Glutamatergic neuron (in vitro differentiated cells): Measurements from ENCODE around the gene ADISSP. TPM values are rescaled to one million over a fixed set of nuclear protein-coding genes. Genes with fewer than 3 reads are reported as not detected.

ENCODE experiments used
- DNase-seq: peaks from one replicate; pipeline ENCODE4 v3.0.0; 2022
- H3K27ac Mint-ChIP-seq: one replicate; pipeline ENCODE4 v1.8.0; 2020; ENCODE audit warnings: mild to moderate bottlenecking, mixed read lengths, inconsistent platforms; ENCODE audit not compliant: unreplicated experiment
- H3K27me3 Mint-ChIP-seq: one replicate; pipeline ENCODE4 v1.8.0; 2020; ENCODE audit warnings: mild to moderate bottlenecking, moderate library complexity, mixed read lengths, inconsistent platforms; ENCODE audit not compliant: unreplicated experiment
- H3K36me3 Mint-ChIP-seq: one replicate; pipeline ENCODE4 v1.8.0; 2020; ENCODE audit warnings: mild to moderate bottlenecking, mixed read lengths, inconsistent platforms; ENCODE audit not compliant: unreplicated experiment
- H3K4me1 Mint-ChIP-seq: one replicate; pipeline ENCODE4 v1.8.0; 2020; ENCODE audit warnings: mild to moderate bottlenecking, low read depth, mixed read lengths, inconsistent platforms; ENCODE audit not compliant: unreplicated experiment
- H3K4me3 Mint-ChIP-seq: one replicate; pipeline ENCODE4 v1.8.0; 2020; ENCODE audit warnings: mild to moderate bottlenecking, mixed read lengths, inconsistent platforms; ENCODE audit not compliant: unreplicated experiment
- H3K9me3 Mint-ChIP-seq: one replicate; pipeline ENCODE4 v1.8.0; 2020; ENCODE audit warnings: mild to moderate bottlenecking, moderate library complexity, mixed read lengths, inconsistent platforms; ENCODE audit not compliant: unreplicated experiment
- CTCF ChIP-seq: fragments of 200-600 bp; sonication (generic); IDR thresholded peaks from one replicate; pipeline ENCODE4 v1.5.0; 2021; ENCODE audit not compliant: partially characterized antibody, unreplicated experiment
- total RNA-seq: library from RNA; stranded (reverse); fragmentation: NEBNext Ultra II Directional; extraction: Animal tissue kit (Norgen Biotek cat#: 25700); gene quantifications from one replicate; pipeline ENCODE4 v1.2.1, GENCODE V29; 2021; ENCODE audit not compliant: unreplicated experiment

The ADISSP gene
- total RNA-seq, 1 donor from 2014 or later = 54.6 TPM

GRCh38 chr20:3706774-3707507 lies 60.6 kb downstream of the ADISSP start:
- Mint-ChIP-seq H3K4me3 (no peak overlapping the region), H3K36me3 (no peaks in the 10 kb centered on the region), H3K27me3 (peaks cover 3% of the 10 kb centered on the region), H3K27ac (no peak overlapping the region), H3K4me1 (no peaks in the 10 kb centered on the region), H3K9me3 (peaks cover 3% of the 10 kb centered on the region)
- no peak for DNase-seq
- TF ChIP-seq CTCF = no peak

GRCh38 chr20:3705970-3706739 lies 61.4 kb downstream of the ADISSP start:
- H3K9me3 Mint-ChIP-seq = peaks cover 3% of the 10 kb centered on the region
- H3K27me3 Mint-ChIP-seq = peaks cover 3% of the 10 kb centered on the region
- TF ChIP-seq CTCF = no peak
- DNase-seq = no peak
- H3K4me1 Mint-ChIP-seq = no peaks in the 10 kb centered on the region
- no peak overlapping the region for H3K27ac Mint-ChIP-seq
- no peak overlapping the region for H3K4me3 Mint-ChIP-seq
- no peaks in the 10 kb centered on the region for H3K36me3 Mint-ChIP-seq

GRCh38 chr20:3705491-3705969 lies 62.0 kb downstream of the ADISSP start:
- H3K27me3 Mint-ChIP-seq = peaks cover 3% of the 10 kb centered on the region
- H3K9me3 Mint-ChIP-seq = peaks cover 3% of the 10 kb centered on the region
- no peak for TF ChIP-seq CTCF
- DNase-seq = no peak
- no peaks in the 10 kb centered on the region for H3K36me3 Mint-ChIP-seq
- H3K4me1 Mint-ChIP-seq = no peaks in the 10 kb centered on the region
- no peak overlapping the region for H3K27ac Mint-ChIP-seq
- no peak overlapping the region for H3K4me3 Mint-ChIP-seq

GRCh38 chr20:3704087-3704486 lies 63.5 kb downstream of the ADISSP start:
- DNase-seq = no peak

More at GRCh38 chr20:3704087-3704486, 63.5 kb downstream of the ADISSP start:
- Mint-ChIP-seq H3K4me1 (no peaks in the 10 kb centered on the region), H3K27me3 (peaks cover 3% of the 10 kb centered on the region), H3K27ac (no peak overlapping the region), H3K36me3 (no peaks in the 10 kb centered on the region), H3K9me3 (no peaks in the 10 kb centered on the region), H3K4me3 (no peak overlapping the region)
- no peak for TF ChIP-seq CTCF

Other genes with a start within 250 kb of the ADISSP start
- not detected for gene GFRA4, start 104.4 kb downstream of the ADISSP start, total RNA-seq
- 0.27 TPM for gene ADAM33, start 85.7 kb downstream of the ADISSP start, total RNA-seq
- gene SIGLEC1, start 55.2 kb downstream of the ADISSP start, total RNA-seq = not detected
- gene HSPA12B, start 35.1 kb downstream of the ADISSP start, total RNA-seq = 0.44 TPM
- gene SPEF1, start 13.7 kb upstream of the ADISSP start, total RNA-seq = 0.22 TPM
- 47.1 TPM for gene CENPB, start 19.0 kb upstream of the ADISSP start, total RNA-seq
- 27.6 TPM for gene CDC25B, start 28.6 kb upstream of the ADISSP start, total RNA-seq
- 8.1 TPM for gene AP5S1, start 52.8 kb upstream of the ADISSP start, total RNA-seq
- 25.8 TPM for gene MAVS, start 79.1 kb upstream of the ADISSP start, total RNA-seq
- gene PANK2, start 121.6 kb upstream of the ADISSP start, total RNA-seq = 60.3 TPM
- 123 TPM for gene RNF24, start 247.8 kb upstream of the ADISSP start, total RNA-seq